HG02870 (cell line): ENCODE results near the gene ZCWPW1.
"Not testable (repeated sequence)": the region's sequence is repeated elsewhere in the genome, so short reads cannot be mapped to it uniquely, and the experiment has no call there.

ENCODE experiments used
- ATAC-seq: cut with Tn5 transposase; IDR thresholded peaks from one replicate; pipeline ENCODE4 v1.9.1; 2021; ENCODE audit warnings: mild to moderate bottlenecking, moderate library complexity; ENCODE audit not compliant: unreplicated experiment

The ZCWPW1 gene

DNA sequence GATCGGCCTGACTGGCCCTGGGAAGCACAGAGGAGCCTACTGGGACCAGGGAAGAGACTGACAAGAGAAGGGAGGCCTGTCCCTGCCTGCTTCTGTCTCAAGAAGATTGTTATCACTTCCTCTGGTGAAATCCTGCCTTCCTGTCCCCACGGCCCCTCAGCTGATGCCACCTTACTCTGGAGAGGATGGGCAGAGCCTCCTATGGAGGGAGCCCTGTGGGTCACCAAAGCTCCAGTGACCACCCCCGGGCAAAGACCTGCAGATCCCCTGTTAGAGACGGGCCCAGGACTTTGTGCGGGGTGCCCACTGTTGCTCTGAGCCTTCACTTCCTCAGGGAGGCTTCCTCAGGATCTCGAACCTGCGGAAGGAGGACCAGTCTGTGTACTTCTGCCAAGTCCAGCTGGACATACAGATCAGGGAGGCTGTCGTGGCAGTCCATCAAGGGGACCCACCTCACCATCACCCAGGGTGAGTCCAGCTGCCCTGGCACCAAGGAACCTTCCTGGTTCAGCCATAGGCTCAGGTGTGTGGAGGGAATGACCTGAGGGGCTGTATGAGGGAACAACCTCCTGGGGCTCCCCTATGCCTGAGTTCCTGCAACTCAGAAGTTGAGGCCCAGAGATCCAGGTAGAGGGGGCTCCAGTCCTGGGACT, 72.0 kb downstream of the ZCWPW1 start:
- no peak for ATAC-seq

DNA sequence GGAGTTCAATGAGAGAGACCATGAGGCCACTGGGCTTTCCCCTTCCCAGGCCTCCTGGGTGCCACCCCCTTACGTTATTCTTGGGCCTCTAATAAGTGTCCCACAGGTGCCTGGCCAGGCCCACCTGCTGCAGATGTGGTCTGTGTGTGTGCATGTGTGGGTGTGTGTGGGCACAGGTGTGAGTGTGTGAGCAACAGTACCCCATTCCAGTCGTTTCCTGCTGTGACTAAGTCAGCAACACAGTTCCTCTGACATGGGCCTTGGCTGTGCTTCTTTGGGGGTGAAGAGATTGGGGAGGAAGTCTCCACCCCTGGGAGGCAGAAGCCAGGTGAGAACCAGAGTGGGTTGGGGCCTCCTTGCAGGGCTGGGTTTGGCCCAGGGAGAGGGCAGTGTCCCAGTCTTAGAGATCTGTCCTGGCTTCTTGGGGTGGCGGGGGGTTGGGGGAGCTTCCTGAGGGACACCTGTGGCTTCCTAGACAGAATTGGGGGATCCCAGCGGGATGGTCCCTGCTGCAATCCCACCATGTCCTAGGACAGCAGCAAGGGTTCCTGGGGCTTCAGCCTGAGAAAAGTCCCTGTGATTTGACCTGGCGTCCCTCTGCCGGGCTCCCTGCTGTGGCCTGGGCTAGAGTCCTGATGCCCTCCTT, 74.7 kb downstream of the ZCWPW1 start:
- ATAC-seq, result no peak

DNA sequence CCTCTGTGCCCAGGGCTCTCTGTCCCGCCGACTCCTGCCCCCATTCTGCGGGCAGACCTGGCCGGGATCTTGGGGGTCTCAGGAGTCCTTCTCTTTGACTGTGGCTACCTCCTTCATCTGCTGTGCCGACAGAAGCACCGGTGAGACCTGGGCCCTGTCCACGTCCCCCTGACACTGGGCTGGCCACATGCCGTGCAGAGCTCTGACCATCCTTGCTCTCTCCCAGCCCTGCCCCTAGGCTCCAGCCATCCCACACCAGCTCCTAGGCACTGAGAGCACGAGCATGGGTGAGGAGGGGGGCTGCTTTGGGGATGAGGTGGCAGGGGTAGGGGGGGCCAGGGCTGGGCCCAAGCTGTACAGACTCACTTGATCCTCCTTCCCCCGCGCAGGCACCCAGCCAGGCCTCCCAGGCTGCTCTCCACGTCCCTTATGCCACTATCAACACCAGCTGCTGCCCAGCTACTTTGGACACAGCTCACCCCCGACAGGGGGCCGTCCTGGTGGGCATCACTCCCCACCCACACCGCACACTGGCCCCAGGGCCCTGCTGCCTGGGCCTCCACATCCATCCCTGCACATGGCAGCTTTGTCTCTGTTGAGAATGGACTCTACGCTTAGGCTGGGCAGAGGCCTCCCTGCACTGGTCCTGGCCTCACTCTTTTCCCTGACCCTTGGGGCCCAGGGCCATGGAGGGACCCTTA, 75.4 kb downstream of the ZCWPW1 start:
- ATAC-seq, result no peak

DNA sequence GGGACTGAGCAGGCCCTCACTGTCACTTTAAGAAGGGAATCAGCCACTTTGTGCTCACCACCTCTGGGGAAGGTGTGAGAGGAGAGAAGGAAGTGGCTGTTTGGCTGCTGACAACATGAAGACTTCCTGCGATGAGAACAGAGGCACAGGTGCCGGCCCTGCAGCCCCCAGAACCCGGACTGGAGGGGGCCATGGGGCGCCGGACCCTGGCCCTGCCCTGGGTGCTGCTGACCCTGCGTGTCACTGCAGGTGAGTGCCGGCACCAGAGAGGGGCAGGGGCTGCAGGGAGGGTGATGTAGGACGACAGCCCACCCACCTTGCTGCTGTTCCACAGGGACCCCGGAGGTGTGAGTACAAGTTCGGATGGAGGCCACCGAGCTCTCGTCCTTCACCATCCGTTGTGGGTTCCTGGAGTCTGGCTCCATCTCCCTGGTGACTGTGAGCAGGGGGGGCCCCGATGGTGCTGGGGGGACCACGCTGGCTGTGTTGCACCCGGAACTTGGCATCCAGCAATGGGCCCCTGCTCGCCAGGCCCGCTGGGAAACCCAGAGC, 76.2 kb downstream of the ZCWPW1 start:
- ATAC-seq, result not testable (repeated sequence)

DNA sequence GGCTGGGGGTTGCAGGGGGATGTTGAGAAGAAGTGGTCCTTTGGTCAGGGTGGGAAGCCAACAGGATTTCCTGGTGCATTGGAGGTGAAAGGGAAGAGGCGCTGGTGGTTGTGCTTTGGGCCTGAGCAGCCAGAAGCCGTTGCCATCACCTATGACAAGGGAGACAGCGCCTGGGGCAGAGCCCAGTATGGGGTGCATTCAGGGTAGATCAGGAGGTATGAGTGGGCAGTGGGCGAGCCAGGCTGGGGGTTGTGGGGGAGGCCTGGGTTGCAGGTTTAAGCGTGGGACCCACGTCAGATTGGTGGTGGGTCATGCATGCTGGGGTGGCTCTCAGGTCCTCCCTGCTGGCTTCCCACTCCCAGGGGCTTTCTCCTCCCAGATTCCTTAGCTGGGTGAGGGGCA, 76.8 kb downstream of the ZCWPW1 start:
- no peak for ATAC-seq
